ENCODE results near the gene COG5.

The COG5 gene

DNA sequence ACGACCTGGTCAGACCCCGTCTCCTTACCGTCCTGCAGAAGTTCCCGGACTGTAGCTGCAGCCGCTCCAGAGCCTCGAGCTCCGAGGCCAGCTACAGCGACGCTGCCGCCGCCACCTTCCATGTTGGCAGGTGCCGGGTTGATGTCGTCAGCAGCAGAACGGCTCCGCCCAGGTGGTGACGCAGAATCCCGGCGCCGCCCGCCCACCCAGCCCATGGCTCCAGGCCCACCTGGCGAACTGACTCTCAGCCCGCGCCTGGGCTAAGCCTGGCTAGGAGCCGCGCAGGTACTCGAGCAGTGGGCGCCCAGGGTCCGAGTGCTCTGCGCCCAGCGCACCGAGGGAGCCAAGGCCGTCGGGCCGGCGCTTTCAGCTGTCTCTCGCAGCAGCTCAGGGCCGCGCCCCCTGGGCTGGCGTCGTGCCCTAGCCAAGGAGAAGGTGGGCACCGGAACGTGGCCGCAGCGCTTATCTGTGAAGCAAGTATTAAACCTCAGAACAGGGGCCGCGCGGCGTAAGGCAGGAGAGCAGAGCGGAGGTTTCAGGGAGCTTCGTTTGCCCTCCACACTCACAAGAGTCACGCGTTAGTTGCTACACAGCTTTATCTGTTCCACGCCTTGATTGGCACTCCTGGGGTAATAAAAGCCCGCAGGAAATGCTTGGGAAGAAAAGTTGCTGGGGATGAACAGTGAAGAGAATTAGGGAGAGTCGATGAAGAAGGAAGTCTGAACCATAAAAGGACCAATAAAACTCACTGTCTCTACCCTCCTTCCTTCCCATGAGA is at the start of gene COG5, which contains the start of gene DUS4L:
COG5 (minus strand) TSS at position 146 of the 778 bp plus-strand sequence; CDS start at position 122, 24 bp downstream.
DUS4L (plus strand) TSS at position 197 of the 778 bp plus-strand sequence. CDS start 3,100 bp downstream, outside the sequence.
- peak; percentile 93 for DNase-seq (ENCODE audit: low spot score)

DNA sequence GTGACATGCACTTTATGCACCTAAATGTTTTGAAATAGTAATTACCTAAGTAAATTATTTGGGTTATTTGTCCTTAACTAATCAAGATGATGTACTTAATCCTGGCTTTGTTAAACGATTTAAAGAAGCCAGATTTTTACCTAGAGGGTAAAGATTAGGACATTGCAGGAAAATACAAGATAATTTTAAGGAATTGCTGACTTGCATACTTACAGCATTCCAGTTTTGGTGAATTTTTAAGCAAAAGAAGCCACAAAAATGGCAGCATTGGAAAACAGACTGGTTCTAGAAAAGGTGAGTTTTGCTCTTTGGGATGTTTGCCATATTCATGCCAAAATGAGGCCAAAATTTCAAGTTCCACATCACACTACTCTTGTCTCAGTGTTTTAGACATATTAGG is 49.7 kb upstream of the COG5 start:
- no peak for DNase-seq (ENCODE audit: low spot score)

DNA sequence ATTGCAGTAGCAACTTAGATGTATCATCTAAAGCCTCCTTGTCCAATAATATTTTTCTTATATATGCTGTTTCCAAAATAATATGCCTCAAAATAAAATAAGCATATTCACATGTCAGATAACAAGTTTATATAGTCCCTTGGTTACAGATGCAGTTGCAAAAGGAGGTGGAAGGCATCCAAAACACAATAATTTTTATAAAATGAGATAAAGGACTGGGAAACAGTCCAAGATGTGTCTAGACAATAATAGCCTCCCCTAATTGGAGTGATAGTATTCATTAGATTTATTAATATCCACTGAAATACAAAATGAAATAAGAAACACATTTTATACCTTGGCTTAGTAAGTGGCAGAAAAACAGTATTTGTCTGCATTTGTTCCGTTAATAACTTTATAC is 46.6 kb upstream of the COG5 start:
- DNase-seq (ENCODE audit: low spot score): no peak

DNA sequence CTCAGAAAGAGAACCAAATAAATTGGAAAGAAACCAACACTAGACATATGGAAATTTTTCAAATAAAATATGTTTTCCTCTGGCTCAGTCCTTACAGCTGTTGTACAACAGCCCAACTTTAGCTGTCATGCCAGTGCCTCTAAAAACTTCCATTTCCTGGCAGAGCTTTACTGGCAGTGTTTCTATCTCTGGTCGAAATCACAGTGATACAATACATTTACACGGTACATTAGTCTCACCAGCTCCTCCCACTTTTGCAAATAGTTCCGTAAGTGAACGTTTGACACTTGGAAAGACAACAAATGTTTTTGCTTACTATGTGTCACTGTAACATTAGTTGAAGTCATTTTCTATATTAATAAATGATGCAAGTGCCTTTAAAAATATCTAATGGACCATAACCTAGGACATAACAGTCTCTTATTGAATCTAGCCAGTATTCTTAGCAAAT is 46.1 kb upstream of the COG5 start:
- no peak for DNase-seq (ENCODE audit: low spot score)

DNA sequence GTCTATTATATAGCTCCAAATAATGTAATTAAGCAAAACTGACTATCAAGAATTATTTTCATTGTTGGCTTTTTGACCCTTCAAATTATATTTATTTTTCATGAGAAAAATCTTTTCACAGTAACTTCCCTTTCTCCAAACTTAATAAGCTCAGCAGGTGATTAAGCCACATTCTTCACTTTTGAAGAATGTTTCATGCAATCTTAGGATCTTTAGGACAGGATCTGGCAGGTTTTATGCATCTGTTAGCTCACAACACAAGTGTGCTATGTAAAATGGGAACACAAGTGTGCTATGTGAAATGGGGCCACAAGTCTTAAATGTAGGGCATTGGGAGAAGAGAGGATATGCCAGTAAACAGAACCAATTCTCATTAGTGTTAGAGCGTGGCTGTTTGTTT is 42.6 kb upstream of the COG5 start:
- no peak for DNase-seq (ENCODE audit: low spot score)

DNA sequence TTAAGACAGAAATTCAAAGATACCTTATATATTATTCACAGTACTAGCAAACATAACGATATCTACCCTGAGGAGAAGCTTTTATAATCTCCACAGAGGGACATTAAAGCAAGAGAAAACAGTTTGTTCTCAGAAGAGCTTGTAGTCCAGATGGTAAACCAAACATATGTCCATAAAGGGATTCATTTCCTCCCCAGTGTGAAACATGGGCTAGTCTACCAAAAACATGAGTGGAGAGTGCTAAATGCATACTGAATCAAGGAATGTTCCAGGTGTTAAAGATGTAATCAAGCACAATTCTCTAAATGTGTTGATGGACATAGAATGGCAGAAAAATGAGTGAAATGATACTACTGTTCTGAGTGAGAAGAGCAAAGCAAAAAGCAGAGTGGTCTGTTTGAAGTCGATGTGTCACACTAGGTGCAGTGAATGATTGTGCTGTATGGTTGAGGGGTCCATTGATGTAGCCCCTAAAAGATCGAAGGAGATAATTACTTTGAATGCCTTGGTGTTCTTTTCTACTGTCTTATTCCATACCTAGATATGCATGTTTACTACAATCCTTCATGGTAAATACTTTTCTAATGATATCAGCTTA is 41.6 kb upstream of the COG5 start:
- no peak for DNase-seq (ENCODE audit: low spot score)

DNA sequence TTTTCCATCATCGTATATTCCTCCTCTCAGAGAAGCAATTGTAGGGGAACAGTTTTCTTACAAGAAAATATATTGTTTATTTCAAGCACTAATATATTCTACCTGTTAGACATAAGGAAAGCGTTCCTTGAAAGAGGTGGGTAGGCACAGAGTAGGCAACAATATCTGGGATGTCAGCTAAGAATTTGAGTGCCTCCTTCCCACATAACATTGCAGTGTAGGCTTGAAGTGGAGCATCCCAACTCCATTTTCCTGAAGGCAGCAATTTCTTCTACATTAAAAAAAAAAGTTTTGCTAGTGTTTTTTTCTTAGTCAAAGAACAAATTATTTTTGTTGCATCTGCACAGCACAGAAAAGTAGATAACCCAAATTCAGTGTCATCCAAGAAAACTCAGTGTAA is 37.1 kb upstream of the COG5 start:
- DNase-seq (ENCODE audit: low spot score): no peak

DNA sequence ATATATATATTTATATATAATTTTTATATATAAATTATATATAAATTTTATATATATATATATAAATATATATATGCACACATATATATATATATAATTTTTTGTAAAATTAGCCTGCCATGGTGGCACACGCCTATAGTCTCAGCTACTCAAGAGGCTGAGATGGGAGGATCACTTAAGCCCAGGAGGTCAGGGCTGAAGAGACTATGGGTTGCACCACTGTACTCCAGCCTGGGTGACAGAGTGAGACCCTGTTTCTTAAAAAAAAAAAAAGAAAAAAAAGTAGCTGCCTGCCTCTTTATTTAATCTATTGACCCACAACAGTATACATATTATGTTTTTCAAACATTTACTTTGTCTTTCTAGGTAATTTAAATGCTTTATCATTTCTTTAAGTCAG is 35.5 kb upstream of the COG5 start:
- DNase-seq (ENCODE audit: low spot score): no peak

DNA sequence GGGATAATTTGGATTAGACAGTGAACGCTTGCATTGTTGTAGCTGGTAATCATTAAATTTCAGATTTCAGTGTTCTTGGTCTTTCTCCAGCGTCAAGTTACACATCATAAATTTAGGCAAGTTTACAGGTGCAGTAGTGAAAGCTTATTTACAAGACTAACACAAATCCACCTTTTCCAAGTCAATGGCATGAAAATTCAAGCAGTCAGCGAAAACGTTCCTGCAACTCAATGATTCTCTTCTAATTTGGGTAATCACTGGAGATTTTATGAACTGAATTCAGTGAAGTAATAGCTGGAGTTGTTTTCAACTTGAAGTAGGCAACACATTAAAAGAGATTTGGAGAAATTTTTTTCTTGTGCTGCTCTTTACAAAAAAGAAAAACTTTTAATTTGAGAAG is 34.2 kb upstream of the COG5 start:
- no peak for DNase-seq (ENCODE audit: low spot score)

DNA sequence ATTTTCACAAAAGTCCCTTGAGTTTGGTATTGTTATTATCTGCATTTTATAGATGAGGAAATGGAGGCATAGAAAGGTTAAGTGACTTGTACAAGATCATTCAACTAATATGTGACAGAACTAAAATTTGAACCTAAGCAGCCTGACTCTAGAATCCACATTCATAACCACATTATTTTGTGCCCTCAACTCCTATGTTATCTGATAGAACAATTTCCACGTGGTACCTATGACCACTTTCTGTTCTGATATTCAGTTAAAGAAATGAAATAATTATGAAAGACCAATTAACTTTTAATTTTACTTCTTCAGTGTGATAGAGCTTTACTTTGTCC is 33.8 kb upstream of the COG5 start:
- no peak for DNase-seq (ENCODE audit: low spot score)

DNA sequence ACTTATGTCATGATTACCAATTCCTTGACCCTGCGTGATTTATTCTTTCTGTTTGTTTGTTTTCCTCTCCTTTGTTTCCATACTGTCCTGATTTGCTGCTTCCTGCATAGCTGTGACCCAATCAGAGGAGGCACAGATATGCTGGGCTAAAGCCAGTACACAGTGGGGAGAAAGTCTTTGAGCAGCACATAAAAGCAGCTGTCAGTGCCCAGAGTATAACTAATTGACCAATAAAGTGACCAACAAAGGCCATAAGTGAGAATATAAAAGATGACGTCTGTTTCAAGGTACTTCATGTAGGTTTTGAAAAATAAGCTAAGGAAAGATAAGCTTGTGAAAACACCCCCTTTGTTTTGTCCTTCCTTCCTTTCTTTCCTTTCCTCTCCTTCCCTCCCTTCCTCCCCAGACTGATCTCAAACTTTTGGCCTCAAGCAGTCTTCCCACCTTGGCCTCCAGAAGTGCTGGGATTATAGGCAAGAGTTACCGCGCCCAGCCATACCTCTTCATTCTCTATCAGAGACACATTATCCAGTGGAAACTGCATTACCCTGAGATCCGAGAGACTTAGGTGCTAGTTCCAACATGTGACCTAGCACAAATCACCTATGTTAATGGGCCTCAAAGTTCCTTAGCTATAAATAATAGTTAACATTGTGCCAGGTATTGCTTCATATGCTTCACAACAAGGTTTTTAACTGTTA is 33.3 kb upstream of the COG5 start:
- DNase-seq (ENCODE audit: low spot score): peak; percentile 4

DNA sequence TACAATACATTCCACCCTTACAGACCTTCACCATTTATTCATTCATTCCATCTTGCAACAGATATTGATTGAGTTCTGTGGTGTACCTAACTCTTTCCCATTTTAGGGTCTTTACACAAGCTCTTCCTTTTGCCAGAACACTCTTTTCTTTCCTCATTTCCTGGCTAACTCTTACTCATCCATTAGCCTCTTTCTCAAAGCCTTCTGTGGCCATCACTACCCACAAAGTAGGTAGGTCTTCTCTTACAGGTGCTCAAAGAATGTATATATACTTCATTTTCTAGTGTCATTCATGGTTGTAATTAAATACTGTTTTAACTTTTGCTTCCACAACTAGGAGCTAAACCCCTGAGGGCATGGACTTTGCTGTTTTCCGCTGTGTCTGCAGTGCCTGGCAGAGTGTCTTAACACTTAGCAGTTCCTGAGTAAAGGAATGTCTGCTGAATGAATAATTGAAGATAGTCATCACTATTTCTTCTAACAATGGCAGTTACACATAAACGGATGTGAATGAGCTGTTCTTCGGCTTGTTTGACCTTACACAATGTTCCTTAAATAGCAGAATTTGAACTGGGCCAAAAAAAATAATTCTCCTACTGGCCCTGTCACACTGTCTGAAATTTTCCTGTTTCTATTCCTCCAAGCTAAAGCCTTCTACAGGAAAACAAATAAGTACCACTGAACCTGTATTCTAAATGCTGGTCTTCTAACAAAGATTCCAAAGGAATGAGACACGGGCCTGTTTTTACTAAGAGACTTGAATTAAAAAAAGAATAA is 31.4 kb upstream of the COG5 start:
- DNase-seq (ENCODE audit: low spot score): no peak

DNA sequence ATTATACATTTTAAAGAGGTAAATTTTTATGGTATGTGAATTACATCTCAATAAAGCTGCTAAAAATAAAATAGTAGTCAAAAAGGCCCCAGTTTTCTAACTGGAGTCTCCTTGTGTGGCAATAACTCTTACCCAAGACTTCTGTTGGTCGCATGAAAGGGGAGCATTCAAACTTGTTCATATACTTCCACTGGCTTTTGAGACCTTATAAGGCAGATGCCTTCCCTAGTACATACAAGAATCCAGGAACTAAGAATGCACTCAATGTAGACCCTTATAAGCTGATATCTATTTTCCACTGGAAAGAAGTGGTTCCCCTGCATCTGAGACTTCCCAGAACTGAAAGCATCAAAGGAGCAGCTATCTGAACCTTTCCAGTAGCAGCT is 29.3 kb upstream of the COG5 start:
- no peak for DNase-seq (ENCODE audit: low spot score)

DNA sequence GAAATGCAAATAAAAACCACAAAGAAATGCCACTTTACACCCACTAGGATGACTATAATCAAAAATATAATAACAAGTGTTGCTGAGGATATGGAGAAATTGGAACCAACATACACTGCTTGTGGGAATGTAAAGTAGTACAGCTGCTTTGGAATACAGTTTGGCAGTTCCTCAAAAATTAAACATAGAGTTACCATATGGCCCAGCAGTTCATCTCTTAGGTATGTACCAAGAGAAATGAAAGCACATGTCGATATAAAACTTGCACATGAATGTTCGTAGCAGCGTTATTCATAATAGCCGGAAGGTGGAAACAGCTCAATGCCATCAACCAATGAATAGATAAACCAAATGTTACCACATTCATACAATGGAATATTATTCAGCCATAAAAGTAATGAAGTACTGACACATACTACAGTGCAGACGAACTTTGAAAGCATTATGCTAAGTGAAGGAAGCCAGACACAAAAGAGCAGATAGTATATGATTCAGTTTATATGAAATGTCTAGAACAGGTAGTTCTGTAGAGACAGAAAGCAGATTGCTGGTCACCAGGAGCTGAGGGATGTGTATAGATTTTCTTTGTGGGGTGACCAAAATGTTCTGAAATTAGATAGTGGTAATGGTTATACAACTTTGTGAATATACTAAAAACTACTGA is 28.8 kb upstream of the COG5 start:
- no peak for DNase-seq (ENCODE audit: low spot score)

DNA sequence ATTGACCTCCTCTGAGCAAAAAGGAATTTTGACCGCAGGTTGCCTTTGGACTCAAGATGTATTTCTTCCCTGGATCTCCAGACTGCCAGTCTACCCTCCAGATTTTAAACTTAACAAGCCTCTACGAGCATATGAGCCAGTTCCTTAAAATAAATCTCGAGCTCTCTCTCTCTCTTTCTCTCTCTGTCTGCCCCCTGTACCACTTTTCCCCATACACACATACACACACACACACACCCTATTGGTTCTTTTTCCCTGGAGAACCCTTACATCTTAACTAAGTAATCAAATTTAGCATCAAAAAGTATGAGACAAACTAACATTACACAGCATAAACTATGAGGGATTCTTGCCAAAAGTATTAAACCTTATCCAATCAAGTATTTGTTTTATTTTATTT is 27.7 kb upstream of the COG5 start:
- no peak for DNase-seq (ENCODE audit: low spot score)

DNA sequence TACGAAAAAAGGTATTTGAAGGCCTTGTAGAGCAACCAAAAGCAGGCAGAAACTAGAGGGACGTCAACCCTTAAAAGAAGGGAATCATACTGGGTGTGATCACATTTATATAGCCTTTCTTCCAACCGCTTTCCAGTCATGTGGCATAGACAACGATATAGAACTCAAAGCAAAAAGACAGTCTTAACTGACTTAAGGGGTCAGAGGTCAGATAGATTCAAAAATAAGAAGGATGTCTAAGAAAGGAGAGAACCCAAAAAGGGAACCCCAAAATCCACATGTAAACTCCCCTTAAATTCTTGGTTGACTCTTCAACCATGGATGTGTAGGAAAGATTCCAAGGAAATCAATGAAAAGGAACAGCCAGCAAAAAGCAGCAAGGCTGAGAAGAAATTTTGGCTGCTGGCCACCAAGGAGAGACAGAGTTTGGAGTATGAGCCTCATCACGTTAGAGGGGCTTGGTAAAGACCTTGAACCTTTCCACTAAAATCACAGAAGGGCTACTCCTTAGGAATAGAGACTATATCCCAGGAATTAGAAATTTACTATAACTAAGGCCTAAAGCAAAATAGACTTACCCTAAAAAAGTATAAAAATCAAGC is 24.9 kb upstream of the COG5 start:
- no peak for DNase-seq (ENCODE audit: low spot score)

DNA sequence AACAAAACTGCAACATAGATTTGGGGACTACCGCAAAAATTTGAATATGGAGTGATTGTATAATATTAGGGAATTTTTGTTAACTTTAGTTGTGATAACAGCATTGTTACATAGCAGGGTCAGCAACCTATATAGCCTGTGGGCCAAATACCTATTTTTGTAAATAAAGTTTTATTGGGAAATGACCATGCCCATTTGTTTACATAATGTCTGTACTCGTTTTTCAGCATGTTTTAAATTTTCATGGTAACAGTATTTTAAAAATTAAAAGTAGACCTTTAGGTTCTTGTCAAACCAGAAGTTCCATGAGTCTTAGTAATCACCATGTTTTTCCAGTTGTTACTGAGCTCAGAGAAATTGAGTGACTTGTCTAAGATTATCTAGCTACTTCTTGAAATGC is 21.0 kb upstream of the COG5 start:
- no peak for DNase-seq (ENCODE audit: low spot score)

DNA sequence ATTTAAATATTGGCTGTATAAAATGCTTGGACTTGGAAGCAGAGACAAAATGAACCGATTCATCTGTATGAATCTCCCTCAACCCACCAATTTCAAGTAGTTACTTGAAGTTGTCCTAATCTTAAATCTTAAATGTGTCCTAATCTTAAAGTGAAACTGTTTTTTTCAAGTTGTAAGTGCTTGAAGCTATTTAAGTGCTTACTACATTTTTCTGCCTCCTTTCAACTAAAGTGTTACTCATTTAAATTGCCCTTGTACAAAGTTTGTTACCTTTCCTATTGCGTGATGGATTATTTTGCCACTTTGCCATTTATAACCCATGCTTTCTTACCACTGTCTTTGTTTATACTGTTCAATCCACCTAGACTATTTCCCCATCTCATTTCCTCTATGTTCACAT is 19.2 kb upstream of the COG5 start:
- DNase-seq (ENCODE audit: low spot score): no peak

DNA sequence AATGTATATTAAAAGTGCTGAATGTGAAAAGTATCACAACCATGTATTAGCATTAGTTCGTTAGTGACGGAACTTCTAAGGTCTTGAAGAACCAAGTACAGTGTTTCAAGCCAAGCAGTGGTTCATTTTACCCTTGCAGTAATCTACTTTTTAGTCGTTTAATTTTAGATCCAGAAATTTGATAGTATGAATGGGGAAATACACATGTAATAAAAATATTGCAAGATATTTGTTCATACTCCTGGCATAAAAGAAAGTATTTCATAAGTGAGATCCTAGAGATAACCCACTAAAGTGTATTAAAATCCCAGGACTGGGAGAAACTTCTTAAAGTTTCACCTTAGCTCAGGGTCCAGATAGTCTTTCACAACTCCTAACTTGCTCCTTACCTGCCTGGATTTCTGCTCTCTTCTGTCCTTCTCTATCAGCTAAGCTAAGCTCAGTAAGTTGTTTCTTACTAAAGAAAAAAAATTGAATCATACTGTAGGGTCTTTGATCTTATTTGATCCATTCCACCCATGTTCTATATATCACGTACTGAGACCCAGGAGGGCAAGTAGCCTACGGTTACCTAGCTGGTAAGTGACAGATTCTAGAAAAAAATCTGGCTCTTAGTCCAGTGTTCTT is 17.8 kb upstream of the COG5 start:
- no peak for DNase-seq (ENCODE audit: low spot score)

DNA sequence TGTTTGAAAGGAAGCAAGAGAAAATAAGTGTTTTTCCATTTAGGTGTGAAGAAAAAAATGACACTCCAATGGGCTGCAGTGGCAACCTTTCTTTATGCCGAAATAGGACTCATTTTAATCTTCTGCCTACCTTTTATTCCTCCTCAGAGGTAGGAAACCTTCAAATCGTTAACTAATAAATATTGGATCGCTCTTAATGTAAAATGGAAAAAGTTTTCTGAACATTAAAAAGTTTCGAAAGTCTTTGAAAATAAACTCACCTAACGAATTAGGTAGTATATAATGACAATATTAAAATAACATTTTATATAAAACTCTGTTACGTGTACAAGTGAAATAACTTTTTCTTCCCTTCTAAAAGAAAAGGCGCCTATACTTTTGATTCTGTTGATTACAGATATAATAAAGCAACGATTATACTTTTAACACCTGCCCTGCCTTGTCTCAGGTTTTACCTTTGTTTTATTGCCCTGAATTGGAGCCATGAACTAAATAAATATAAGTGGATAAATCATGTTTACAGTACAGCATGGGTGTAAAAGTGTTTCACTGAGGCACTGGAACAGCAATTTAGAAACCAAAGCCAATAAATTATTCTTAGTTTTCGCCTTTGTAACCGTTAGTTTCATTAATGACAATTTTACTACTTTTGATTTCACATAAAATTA is 17.1 kb upstream of the COG5 start:
- DNase-seq (ENCODE audit: low spot score): no peak
